ENCODE data around the gene CNNM1.

- TF ChIP-seq, protein P1, sequence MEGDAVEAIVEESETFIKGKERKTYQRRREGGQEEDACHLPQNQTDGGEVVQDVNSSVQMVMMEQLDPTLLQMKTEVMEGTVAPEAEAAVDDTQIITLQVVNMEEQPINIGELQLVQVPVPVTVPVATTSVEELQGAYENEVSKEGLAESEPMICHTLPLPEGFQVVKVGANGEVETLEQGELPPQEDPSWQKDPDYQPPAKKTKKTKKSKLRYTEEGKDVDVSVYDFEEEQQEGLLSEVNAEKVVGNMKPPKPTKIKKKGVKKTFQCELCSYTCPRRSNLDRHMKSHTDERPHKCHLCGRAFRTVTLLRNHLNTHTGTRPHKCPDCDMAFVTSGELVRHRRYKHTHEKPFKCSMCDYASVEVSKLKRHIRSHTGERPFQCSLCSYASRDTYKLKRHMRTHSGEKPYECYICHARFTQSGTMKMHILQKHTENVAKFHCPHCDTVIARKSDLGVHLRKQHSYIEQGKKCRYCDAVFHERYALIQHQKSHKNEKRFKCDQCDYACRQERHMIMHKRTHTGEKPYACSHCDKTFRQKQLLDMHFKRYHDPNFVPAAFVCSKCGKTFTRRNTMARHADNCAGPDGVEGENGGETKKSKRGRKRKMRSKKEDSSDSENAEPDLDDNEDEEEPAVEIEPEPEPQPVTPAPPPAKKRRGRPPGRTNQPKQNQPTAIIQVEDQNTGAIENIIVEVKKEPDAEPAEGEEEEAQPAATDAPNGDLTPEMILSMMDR (IDR thresholded peaks at IDR 0.05): no peak
- no peak for TF ChIP-seq POLR2A (IDR thresholded peaks at IDR 0.05)
These were observed 60.7 kb downstream of the CNNM1 start for GRCh38 chr10:99389729-99390480.

Measured in lower leg skin (tissue), 3 donors.